H9 (cell line): ENCODE results near the gene GIT2. TPM values are rescaled to one million over a fixed set of nuclear protein-coding genes. Genes with fewer than 3 reads are reported as not detected.
A peak's percentile ranks its signal among the peaks of the same experiment; 100 is the strongest.

ENCODE experiments used
- DNase-seq: peaks from one replicate; pipeline ENCODE4 v3.0.0-alpha.2; 2017
- H2AFZ ChIP-seq: one replicate; pipeline ENCODE4 v1.6.1; 2013; ENCODE audit warnings: mild to moderate bottlenecking, low read length, control low read depth, moderate library complexity
- H2AK5ac ChIP-seq: 2 replicates; pipeline ENCODE4 v1.6.1; 2013; ENCODE audit warnings: low read length, control low read depth, mixed read lengths; ENCODE audit not compliant: insufficient read length
- H2BK120ac ChIP-seq: one replicate; pipeline ENCODE4 v1.6.1; 2013; ENCODE audit warnings: low read depth, mild to moderate bottlenecking, low read length, control low read depth, inconsistent platforms; ENCODE audit not compliant: poor library complexity, severe bottlenecking
- H2BK12ac ChIP-seq: 2 replicates; pipeline ENCODE4 v1.6.1; 2013; ENCODE audit warnings: low read length, control low read depth, mixed read lengths, low read depth; ENCODE audit not compliant: insufficient read length
- H2BK15ac ChIP-seq: 2 replicates; pipeline ENCODE4 v1.6.1; 2013; ENCODE audit warnings: low read depth, low read length, control low read depth
- H2BK20ac ChIP-seq: one replicate; pipeline ENCODE4 v1.6.1; 2013; ENCODE audit warnings: low read depth, mild to moderate bottlenecking, low read length, control low read depth, inconsistent platforms; ENCODE audit not compliant: poor library complexity, severe bottlenecking
- H2BK5ac ChIP-seq: 2 replicates; pipeline ENCODE4 v1.6.1; 2013; ENCODE audit warnings: low read length, control low read depth, mixed read lengths; ENCODE audit not compliant: insufficient read length
- H3K14ac ChIP-seq: 2 replicates; pipeline ENCODE4 v1.6.1; 2013; ENCODE audit warnings: low read length, control low read depth; ENCODE audit not compliant: insufficient read depth
- H3K18ac ChIP-seq: 2 replicates; pipeline ENCODE4 v1.6.1; 2013; ENCODE audit warnings: low read depth, mild to moderate bottlenecking, mixed read lengths, low read length, control low read depth; ENCODE audit not compliant: insufficient read length
- H3K23ac ChIP-seq: 2 replicates; pipeline ENCODE4 v1.6.1; 2013; ENCODE audit warnings: low read length, control low read depth, mixed read lengths, low read depth; ENCODE audit not compliant: insufficient read length
- H3K23me2 ChIP-seq: 2 replicates; pipeline ENCODE4 v1.6.1; 2013; ENCODE audit warnings: low read depth, mild to moderate bottlenecking, mixed read lengths, low read length, control low read depth; ENCODE audit not compliant: insufficient read length, poor library complexity, severe bottlenecking
- H3K27ac ChIP-seq: 2 replicates; pipeline ENCODE4 v1.5.1; 2013; ENCODE audit warnings: low read length, control low read depth, mixed read lengths, low read depth; ENCODE audit not compliant: insufficient read length
- H3K27me3 ChIP-seq: 2 replicates; pipeline ENCODE4 v1.6.1; 2013; ENCODE audit warnings: low read length, control low read depth, inconsistent platforms; ENCODE audit not compliant: insufficient read depth
- H3K4ac ChIP-seq: 2 replicates; pipeline ENCODE4 v1.6.1; 2013; ENCODE audit warnings: low read depth, mild to moderate bottlenecking, control low read depth, inconsistent platforms, low read length, moderate library complexity
- H3K4me1 ChIP-seq: 2 replicates; pipeline ENCODE4 v1.6.1; 2013; ENCODE audit warnings: low read length, control low read depth, inconsistent platforms; ENCODE audit not compliant: insufficient read depth
- H3K4me2 ChIP-seq: 2 replicates; pipeline ENCODE4 v1.6.1; 2013; ENCODE audit warnings: low read length, control low read depth, mixed read lengths; ENCODE audit not compliant: insufficient read length, insufficient read depth
- H3K56ac ChIP-seq: 2 replicates; pipeline ENCODE4 v1.6.1; 2013; ENCODE audit warnings: low read depth, mild to moderate bottlenecking, mixed read lengths, low read length, control low read depth; ENCODE audit not compliant: insufficient read length
- H3K79me1 ChIP-seq: 2 replicates; pipeline ENCODE4 v1.6.1; 2013; ENCODE audit warnings: low read depth, mild to moderate bottlenecking, moderate library complexity, low read length, control low read depth, inconsistent platforms; ENCODE audit not compliant: insufficient read depth, poor library complexity, severe bottlenecking
- H3K79me2 ChIP-seq: 2 replicates; pipeline ENCODE4 v1.6.1; 2013; ENCODE audit warnings: low read length, control low read depth, inconsistent platforms; ENCODE audit not compliant: insufficient read depth
- H3K9ac ChIP-seq: 2 replicates; pipeline ENCODE4 v1.6.1; 2013; ENCODE audit warnings: low read length, control low read depth, mixed read lengths; ENCODE audit not compliant: insufficient read length; ENCODE audit errors: extremely low read depth
- H3K9me3 ChIP-seq: one replicate; pipeline ENCODE4 v1.6.1; 2013; ENCODE audit warnings: low read depth, low read length, inconsistent platforms; ENCODE audit not compliant: control insufficient read depth
- H3T11ph ChIP-seq: one replicate; pipeline ENCODE4 v1.6.1; 2013; ENCODE audit warnings: mild to moderate bottlenecking, low read length, control low read depth, inconsistent platforms
- H4K20me1 ChIP-seq: one replicate; pipeline ENCODE4 v1.6.1; 2013; ENCODE audit not compliant: control insufficient read depth, insufficient read length, insufficient read depth
- H4K5ac ChIP-seq: 2 replicates; pipeline ENCODE4 v1.6.1; 2013; ENCODE audit warnings: low read depth, mild to moderate bottlenecking, mixed read lengths, low read length, control low read depth; ENCODE audit not compliant: insufficient read length
- H4K8ac ChIP-seq: replicated peaks from 2 replicates; pipeline ENCODE4 v1.6.1; 2013; ENCODE audit warnings: low read length, control low read depth, mixed read lengths, low read depth; ENCODE audit not compliant: insufficient read length
- H4K91ac ChIP-seq: 2 replicates; pipeline ENCODE4 v1.6.1; 2013; ENCODE audit warnings: low read depth, mild to moderate bottlenecking, moderate library complexity, mixed read lengths, low read length, control low read depth; ENCODE audit not compliant: insufficient read length
- H3K27ac Mint-ChIP-seq, 3 experiments: 2 replicates in 2 of 3; 3 replicates in 1 of 3; pipeline ENCODE4 v1.8.0; 2020 to 2021; ENCODE audit warnings: mixed read lengths in 3 of 3, mild to moderate bottlenecking in 1 of 3, moderate library complexity in 1 of 3
- H3K27me3 Mint-ChIP-seq: 2 replicates; pipeline ENCODE4 v1.8.0; 2021; ENCODE audit warnings: low read depth, mild to moderate bottlenecking, moderate library complexity, mixed read lengths
- H3K36me3 Mint-ChIP-seq, 3 experiments: 2 replicates in 2 of 3; 3 replicates in 1 of 3; pipeline ENCODE4 v1.8.0; 2020 to 2021; ENCODE audit warnings: low read depth in 3 of 3, mixed read lengths in 3 of 3; ENCODE audit not compliant: insufficient read depth in 1 of 3
- H3K4me1 Mint-ChIP-seq, 2 experiments: 2 replicates each; pipeline ENCODE4 v1.8.0; 2020; ENCODE audit warnings: mixed read lengths in 2 of 2
- H3K4me3 Mint-ChIP-seq, 2 experiments: 2 replicates in 1 of 2; 3 replicates in 1 of 2; pipeline ENCODE4 v1.8.0; 2020 to 2021; ENCODE audit warnings: mild to moderate bottlenecking in 2 of 2, mixed read lengths in 2 of 2, moderate library complexity in 1 of 2
- H3K9me3 Mint-ChIP-seq, 2 experiments: 2 replicates in 1 of 2; 3 replicates in 1 of 2; pipeline ENCODE4 v1.8.0; 2020; ENCODE audit warnings: mild to moderate bottlenecking in 2 of 2, mixed read lengths in 2 of 2, moderate library complexity in 1 of 2
- WGBS: extraction: QIAGEN DNeasy Blood & Tissue Kit; methylation state at CpG from one replicate; pipeline ENCODE4 v1.1.7; 2013; ENCODE audit warnings: missing lambda C conversion rate, low lambda C conversion rate, mixed read lengths; ENCODE audit not compliant: insufficient read length; ENCODE audit errors: extremely low coverage; 5-methylcytosine and 5-hydroxymethylcytosine counted together
- total RNA-seq: library from RNA; stranded (reverse); gene quantifications from 2 replicates; pipeline ENCODE4 v1.2.1, GENCODE V29; 2021
- TF ChIP-seq, protein P1 (sequence below): fragments of 200-600 bp; sonication (generic); conservative IDR thresholded peaks from 3 replicates; pipeline ENCODE4 v1.8.0; 2021; ENCODE audit warnings: antibody characterized with exemption, mild to moderate bottlenecking

GIT2 gene
- total RNA-seq, 1 experiment from 2014 or later, result 27.0 TPM

DNA sequence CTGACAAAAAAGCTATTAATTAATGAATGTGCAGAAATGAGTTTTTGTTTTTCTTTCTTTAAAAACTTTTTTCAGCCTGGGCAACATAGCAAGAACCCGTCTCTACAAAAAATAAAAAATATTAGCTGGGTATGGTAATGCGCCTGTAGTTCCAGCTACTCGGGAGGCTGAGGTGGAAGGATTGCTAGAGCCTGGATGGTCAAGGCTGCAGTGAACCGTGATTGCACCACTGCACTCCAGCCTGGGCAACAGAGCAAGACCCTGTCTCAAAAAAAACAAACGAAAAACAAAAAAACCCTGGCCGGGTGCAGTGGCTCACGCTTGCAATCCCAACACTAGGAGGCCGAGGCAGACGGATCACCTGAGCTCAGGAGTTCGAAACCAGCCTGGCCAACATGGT lies 7.9 kb downstream of the GIT2 start:
- Histone ChIP-seq H3K56ac (no peak overlapping the region), H4K91ac (no peak overlapping the region), H3K27ac (no peak overlapping the region), H3K14ac (no peak overlapping the region), H4K8ac (no peak overlapping the region), H3K4me2 (no peak overlapping the region), H3T11ph (no peak overlapping the region), H3K9ac (no peak overlapping the region), H3K23ac (no peak overlapping the region), H3K18ac (no peak overlapping the region), H3K27me3 (no peaks in the 10 kb centered on the region), H4K5ac (no peak overlapping the region), H2BK20ac (no peak overlapping the region), H2BK5ac (no peak overlapping the region), H3K79me1 (no peaks in the 10 kb centered on the region), H4K20me1 (no peaks in the 10 kb centered on the region), H2BK12ac (no peak overlapping the region), H2BK120ac (no peak overlapping the region), H2AK5ac (no peak overlapping the region), H2BK15ac (no peak overlapping the region), H3K23me2 (no peaks in the 10 kb centered on the region), H3K4me1 (no peaks in the 10 kb centered on the region), H3K9me3 (no peaks in the 10 kb centered on the region), H3K79me2 (no peaks in the 10 kb centered on the region), H2AFZ (no peak overlapping the region), H3K4ac (no peak overlapping the region)
- no peak for DNase-seq
- Mint-ChIP-seq H3K9me3 (no peaks in the 10 kb centered on the region), H3K4me1 (no peaks in the 10 kb centered on the region), H3K36me3 (peaks cover 13 to 49% (median 22%) of the 10 kb centered on the region in 3 experiments), H3K27ac (no peak overlapping the region), H3K4me3 (no peak overlapping the region), H3K27me3 (no peaks in the 10 kb centered on the region)
- TF ChIP-seq, protein P1, sequence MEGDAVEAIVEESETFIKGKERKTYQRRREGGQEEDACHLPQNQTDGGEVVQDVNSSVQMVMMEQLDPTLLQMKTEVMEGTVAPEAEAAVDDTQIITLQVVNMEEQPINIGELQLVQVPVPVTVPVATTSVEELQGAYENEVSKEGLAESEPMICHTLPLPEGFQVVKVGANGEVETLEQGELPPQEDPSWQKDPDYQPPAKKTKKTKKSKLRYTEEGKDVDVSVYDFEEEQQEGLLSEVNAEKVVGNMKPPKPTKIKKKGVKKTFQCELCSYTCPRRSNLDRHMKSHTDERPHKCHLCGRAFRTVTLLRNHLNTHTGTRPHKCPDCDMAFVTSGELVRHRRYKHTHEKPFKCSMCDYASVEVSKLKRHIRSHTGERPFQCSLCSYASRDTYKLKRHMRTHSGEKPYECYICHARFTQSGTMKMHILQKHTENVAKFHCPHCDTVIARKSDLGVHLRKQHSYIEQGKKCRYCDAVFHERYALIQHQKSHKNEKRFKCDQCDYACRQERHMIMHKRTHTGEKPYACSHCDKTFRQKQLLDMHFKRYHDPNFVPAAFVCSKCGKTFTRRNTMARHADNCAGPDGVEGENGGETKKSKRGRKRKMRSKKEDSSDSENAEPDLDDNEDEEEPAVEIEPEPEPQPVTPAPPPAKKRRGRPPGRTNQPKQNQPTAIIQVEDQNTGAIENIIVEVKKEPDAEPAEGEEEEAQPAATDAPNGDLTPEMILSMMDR, result 0 out of 3 replicates have a peak, but pooled peaks have one; percentile 11
- no CpG with 5 or more reads among the region's 10 CpGs for WGBS
